Measurements from ENCODE around the gene PNLIPRP2.

Gene PNLIPRP2

DNA sequence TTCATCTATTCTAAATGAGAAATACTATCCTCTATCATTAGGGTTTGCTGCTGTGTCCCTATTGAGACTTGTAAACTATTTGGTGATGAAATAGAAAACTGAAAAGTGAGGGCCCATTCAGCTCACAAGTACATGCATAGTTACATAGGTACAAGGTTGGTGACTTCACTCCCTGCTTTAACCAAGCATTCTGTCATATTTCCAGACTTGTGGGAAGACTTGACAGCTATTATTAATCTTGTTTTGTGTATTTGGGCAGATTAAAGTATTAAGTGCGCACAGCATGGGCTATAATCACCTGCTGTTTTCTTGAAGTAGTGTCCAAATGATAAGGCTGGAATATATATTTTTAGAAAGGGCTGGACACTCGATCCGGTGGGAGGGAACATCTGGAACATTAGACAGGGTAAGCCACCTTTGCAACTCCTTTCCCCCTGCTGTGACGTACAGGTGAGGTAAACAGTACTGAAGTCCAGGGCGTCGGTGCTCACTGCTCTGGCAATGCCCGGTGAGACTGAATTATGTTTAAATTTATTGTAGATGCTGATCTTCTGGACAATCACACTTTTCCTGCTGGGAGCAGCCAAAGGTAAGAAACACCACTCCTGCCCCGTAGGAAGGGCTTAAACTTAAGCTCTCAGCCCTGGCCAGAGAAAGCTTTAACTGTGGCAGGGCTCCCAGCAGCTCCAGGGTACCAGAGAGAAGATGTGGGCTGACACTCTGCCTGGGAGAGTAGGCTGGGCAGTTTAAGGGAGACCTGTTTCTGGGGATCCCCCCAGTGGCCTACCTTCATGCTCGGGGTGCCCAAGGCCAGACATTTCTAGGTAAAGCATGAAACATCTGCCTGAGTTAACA lies 29.9 kb upstream of the PNLIPRP2 start, which contains the start of gene PNLIPRP1:
PNLIPRP1 (plus strand) TSS at position 370 of the 855 bp plus-strand sequence; CDS start at position 541, 171 bp downstream.
- H3K36me3 Mint-ChIP-seq (ENCODE audit: low read depth) = no peaks in the 10 kb centered on the region
- H3K4me3 Mint-ChIP-seq = no peak within 1 kb of the TSS
- peaks cover 12% of the 10 kb centered on the region for H3K27me3 Mint-ChIP-seq (ENCODE audit: low read depth, poor library complexity)
- TF ChIP-seq, protein P1, sequence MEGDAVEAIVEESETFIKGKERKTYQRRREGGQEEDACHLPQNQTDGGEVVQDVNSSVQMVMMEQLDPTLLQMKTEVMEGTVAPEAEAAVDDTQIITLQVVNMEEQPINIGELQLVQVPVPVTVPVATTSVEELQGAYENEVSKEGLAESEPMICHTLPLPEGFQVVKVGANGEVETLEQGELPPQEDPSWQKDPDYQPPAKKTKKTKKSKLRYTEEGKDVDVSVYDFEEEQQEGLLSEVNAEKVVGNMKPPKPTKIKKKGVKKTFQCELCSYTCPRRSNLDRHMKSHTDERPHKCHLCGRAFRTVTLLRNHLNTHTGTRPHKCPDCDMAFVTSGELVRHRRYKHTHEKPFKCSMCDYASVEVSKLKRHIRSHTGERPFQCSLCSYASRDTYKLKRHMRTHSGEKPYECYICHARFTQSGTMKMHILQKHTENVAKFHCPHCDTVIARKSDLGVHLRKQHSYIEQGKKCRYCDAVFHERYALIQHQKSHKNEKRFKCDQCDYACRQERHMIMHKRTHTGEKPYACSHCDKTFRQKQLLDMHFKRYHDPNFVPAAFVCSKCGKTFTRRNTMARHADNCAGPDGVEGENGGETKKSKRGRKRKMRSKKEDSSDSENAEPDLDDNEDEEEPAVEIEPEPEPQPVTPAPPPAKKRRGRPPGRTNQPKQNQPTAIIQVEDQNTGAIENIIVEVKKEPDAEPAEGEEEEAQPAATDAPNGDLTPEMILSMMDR (IDR thresholded peaks at IDR 0.05) = no peak
- H3K9me3 Mint-ChIP-seq = no peaks in the 10 kb centered on the region
- no peak within 1 kb of the TSS for H3K27ac Mint-ChIP-seq
- DNase-seq = no peak
- H3K4me1 Mint-ChIP-seq = no peaks in the 10 kb centered on the region

DNA sequence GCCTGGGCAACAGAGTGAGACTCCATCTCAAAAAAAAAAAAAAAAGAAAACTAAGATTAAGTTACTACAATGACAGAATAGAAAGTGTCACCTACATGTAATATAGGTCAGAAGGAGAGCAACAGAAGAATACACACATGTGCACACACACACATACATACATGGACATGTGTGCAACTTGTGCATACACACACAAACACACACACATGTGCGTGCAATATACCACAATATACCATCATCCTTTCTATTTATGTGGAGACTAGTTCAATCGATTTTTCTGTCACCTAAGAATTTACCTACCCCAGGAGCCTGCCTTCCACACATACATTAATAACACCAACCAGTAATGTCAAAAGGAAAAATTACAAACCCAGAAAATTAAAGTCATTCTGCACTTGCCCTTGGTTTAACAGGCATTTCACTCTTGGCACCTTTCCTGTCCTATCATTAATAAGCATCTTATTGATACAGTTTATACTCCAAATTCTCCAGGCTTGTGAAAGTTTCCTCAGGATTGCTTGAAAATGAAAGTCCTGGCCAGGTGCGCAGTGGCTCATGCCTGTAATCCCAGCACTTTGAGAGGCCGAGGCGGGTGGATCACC lies 27.5 kb upstream of the PNLIPRP2 start:
- Mint-ChIP-seq H3K9me3 (no peaks in the 10 kb centered on the region), H3K4me3 (no peak overlapping the region), H3K4me1 (no peaks in the 10 kb centered on the region), H3K27ac (no peak overlapping the region), H3K27me3 (ENCODE audit: low read depth, poor library complexity) (peaks cover 19% of the 10 kb centered on the region), H3K36me3 (ENCODE audit: low read depth) (no peaks in the 10 kb centered on the region)
- no peak for DNase-seq
- TF ChIP-seq, protein P1 (IDR thresholded peaks at IDR 0.05) = no peak

- Mint-ChIP-seq H3K36me3 (ENCODE audit: low read depth) (no peaks in the 10 kb centered on the region), H3K27ac (no peak overlapping the region), H3K4me1 (no peaks in the 10 kb centered on the region), H3K27me3 (ENCODE audit: low read depth, poor library complexity) (peaks cover 24% of the 10 kb centered on the region), H3K9me3 (no peaks in the 10 kb centered on the region), H3K4me3 (no peak overlapping the region)
- DNase-seq = no peak
- TF ChIP-seq, protein P1 (IDR thresholded peaks at IDR 0.05) = no peak
Measured at GRCh38 chr10:116594525-116595035, 26.2 kb upstream of the PNLIPRP2 start.

DNA sequence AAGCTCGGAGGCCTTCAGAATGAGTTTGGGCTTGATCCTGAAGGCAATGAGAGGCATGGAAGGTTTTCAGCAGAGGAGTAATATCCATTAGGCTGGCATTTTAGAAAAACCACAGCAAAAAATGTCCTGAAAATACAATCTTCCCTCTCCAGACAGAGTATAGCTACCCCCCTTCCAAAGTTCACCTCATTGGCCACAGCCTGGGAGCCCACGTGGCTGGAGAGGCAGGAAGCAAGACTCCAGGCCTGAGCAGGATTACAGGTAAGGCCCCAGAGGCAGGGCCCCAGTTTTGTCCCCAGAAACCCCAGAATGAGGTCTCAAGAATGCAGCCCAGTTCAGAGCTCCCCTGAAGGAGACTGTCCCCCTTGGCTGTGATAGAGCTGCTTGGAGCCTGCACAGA lies 24.7 kb upstream of the PNLIPRP2 start:
- Mint-ChIP-seq H3K4me3 (no peak overlapping the region), H3K27ac (no peak overlapping the region), H3K36me3 (ENCODE audit: low read depth) (no peaks in the 10 kb centered on the region), H3K27me3 (ENCODE audit: low read depth, poor library complexity) (peaks cover 23% of the 10 kb centered on the region), H3K4me1 (no peaks in the 10 kb centered on the region), H3K9me3 (no peaks in the 10 kb centered on the region)
- DNase-seq = no peak
- TF ChIP-seq, protein P1 (IDR thresholded peaks at IDR 0.05) = no peak

GRCh38 chr10:116597543-116597942 lies 23.2 kb upstream of the PNLIPRP2 start:
- H3K4me3 Mint-ChIP-seq = no peak overlapping the region
- H3K4me1 Mint-ChIP-seq = no peaks in the 10 kb centered on the region
- TF ChIP-seq, protein P1 (IDR thresholded peaks at IDR 0.05) = no peak
- H3K36me3 Mint-ChIP-seq (ENCODE audit: low read depth) = no peaks in the 10 kb centered on the region
- no peak overlapping the region for H3K27ac Mint-ChIP-seq
- peaks cover 25% of the 10 kb centered on the region for H3K27me3 Mint-ChIP-seq (ENCODE audit: low read depth, poor library complexity)
- no peak for DNase-seq
- no peaks in the 10 kb centered on the region for H3K9me3 Mint-ChIP-seq
